ENCODE data around the gene ABCA10.

ABCA10 gene

DNA sequence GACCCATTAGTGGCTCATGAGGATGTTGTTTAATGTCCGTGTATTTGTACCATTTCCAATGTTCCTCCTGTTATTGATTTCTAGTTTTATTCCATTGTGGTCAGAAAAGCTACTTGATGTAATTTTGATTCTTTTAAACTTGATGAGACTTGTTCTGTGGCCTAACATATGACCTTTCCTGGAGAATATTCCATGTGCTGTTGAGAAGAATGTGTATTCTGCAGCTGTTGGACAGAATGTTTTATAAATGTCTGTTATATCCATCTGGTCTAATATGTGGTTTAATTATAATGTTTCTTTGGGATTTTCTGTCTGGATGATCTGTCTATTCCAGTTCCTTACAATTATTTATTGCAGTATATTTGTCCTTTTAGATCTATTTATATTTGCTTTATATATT lies 2.9 kb upstream of the ABCA10 start:
- TF ChIP-seq, protein P1, sequence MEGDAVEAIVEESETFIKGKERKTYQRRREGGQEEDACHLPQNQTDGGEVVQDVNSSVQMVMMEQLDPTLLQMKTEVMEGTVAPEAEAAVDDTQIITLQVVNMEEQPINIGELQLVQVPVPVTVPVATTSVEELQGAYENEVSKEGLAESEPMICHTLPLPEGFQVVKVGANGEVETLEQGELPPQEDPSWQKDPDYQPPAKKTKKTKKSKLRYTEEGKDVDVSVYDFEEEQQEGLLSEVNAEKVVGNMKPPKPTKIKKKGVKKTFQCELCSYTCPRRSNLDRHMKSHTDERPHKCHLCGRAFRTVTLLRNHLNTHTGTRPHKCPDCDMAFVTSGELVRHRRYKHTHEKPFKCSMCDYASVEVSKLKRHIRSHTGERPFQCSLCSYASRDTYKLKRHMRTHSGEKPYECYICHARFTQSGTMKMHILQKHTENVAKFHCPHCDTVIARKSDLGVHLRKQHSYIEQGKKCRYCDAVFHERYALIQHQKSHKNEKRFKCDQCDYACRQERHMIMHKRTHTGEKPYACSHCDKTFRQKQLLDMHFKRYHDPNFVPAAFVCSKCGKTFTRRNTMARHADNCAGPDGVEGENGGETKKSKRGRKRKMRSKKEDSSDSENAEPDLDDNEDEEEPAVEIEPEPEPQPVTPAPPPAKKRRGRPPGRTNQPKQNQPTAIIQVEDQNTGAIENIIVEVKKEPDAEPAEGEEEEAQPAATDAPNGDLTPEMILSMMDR (IDR thresholded peaks at IDR 0.05; ENCODE audit: insufficient read depth, low read length, poor library complexity, severe bottlenecking), result no peak
- no peak for TF ChIP-seq EZH2phosphoT487 (conservative IDR thresholded peaks at IDR 0.05; ENCODE audit: low read length)
- H3K27me3 ChIP-seq (ENCODE audit: low read length), result no peaks in the 10 kb centered on the region
- no peak overlapping the region for H3K27ac ChIP-seq (ENCODE audit: low read depth, low read length)
- no peak overlapping the region for H3K4me2 ChIP-seq (ENCODE audit: low read depth, low read length, poor library complexity, severe bottlenecking)
- H3K36me3 ChIP-seq (ENCODE audit: low read length), result no peaks in the 10 kb centered on the region
- no peaks in the 10 kb centered on the region for H3K79me2 ChIP-seq (ENCODE audit: insufficient read depth, low read length)
- H3K9me2 ChIP-seq (replicated peaks; ENCODE audit: insufficient read depth, low read length), result no peaks in the 10 kb centered on the region
- no peaks in the 10 kb centered on the region for H4K20me1 ChIP-seq (ENCODE audit: low read depth, low read length)
- no peaks in the 10 kb centered on the region for H3F3A ChIP-seq (ENCODE audit: insufficient read depth)
- no peak overlapping the region for H3K9ac ChIP-seq (ENCODE audit: low read length)
- H3K4me3 ChIP-seq (ENCODE audit: insufficient read depth, low read length, poor library complexity, severe bottlenecking), result no peak overlapping the region
- no peak overlapping the region for H2AFZ ChIP-seq (ENCODE audit: low read depth, low read length, severe bottlenecking)
- no peaks in the 10 kb centered on the region for H3K9me3 ChIP-seq (ENCODE audit: insufficient read depth, low read length)

DNA sequence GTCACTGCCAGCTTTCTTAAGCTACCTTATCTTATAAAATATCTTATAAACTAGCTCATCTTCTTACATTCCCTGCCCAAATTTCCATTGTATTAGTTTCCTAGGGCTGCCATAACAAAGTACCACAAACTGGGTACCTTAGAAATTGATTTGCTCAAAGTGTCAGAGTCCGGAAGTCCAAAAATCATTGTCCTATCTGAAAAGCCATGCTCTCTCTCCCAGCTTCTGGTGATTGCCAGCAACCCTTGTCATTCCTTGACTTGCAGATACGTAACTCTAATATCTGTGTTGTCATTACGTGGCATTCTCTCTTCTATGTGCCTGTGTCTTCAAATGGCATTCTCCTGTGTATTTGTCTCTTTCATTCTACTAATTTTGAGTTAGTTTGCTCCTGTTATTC lies 2.3 kb upstream of the ABCA10 start:
- Histone ChIP-seq H3K9me3 (ENCODE audit: insufficient read depth, low read length) (no peaks in the 10 kb centered on the region), H3K9ac (ENCODE audit: low read length) (no peak overlapping the region), H3K4me2 (ENCODE audit: low read depth, low read length, poor library complexity, severe bottlenecking) (no peak overlapping the region), H3K27me3 (ENCODE audit: low read length) (no peaks in the 10 kb centered on the region), H3F3A (ENCODE audit: insufficient read depth) (no peaks in the 10 kb centered on the region), H2AFZ (ENCODE audit: low read depth, low read length, severe bottlenecking) (no peak overlapping the region), H3K27ac (ENCODE audit: low read depth, low read length) (no peak overlapping the region), H3K36me3 (ENCODE audit: low read length) (no peaks in the 10 kb centered on the region), H4K20me1 (ENCODE audit: low read depth, low read length) (no peaks in the 10 kb centered on the region), H3K4me3 (ENCODE audit: insufficient read depth, low read length, poor library complexity, severe bottlenecking) (no peak overlapping the region), H3K79me2 (ENCODE audit: insufficient read depth, low read length) (no peaks in the 10 kb centered on the region), H3K9me2 (replicated peaks; ENCODE audit: insufficient read depth, low read length) (no peaks in the 10 kb centered on the region)
- TF ChIP-seq, protein P1 (IDR thresholded peaks at IDR 0.05; ENCODE audit: insufficient read depth, low read length, poor library complexity, severe bottlenecking), result no peak
- TF ChIP-seq EZH2phosphoT487 (conservative IDR thresholded peaks at IDR 0.05; ENCODE audit: low read length), result no peak

DNA sequence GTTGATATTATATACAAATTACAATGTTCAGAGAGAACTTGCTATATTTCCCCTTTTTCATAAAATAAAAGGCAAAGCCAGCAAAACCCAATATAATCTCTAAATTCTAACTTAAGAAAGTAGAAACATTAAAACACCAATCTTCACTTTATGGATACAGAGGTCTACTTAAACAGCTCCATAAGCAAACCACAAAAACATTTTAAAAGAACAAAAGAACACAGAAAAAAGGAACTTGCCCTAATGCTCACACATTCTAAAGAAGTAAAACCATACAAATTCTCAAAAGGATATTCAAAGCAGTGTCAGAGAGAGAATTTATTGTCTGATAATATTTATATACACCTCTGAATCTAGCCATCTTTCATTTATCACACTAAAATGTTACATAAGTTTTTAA lies 606 bp downstream of the ABCA10 start:
- Histone ChIP-seq H3K36me3 (ENCODE audit: low read length) (no peaks in the 10 kb centered on the region), H3K79me2 (ENCODE audit: insufficient read depth, low read length) (no peaks in the 10 kb centered on the region), H2AFZ (ENCODE audit: low read depth, low read length, severe bottlenecking) (no peak overlapping the region), H3K4me3 (ENCODE audit: insufficient read depth, low read length, poor library complexity, severe bottlenecking) (no peak overlapping the region), H3K27ac (ENCODE audit: low read depth, low read length) (no peak overlapping the region), H3K4me2 (ENCODE audit: low read depth, low read length, poor library complexity, severe bottlenecking) (no peak overlapping the region), H3K27me3 (ENCODE audit: low read length) (no peaks in the 10 kb centered on the region), H3K9me3 (ENCODE audit: insufficient read depth, low read length) (no peaks in the 10 kb centered on the region), H3F3A (ENCODE audit: insufficient read depth) (no peaks in the 10 kb centered on the region), H4K20me1 (ENCODE audit: low read depth, low read length) (no peaks in the 10 kb centered on the region), H3K9me2 (replicated peaks; ENCODE audit: insufficient read depth, low read length) (no peaks in the 10 kb centered on the region), H3K9ac (ENCODE audit: low read length) (no peak overlapping the region)
- TF ChIP-seq EZH2phosphoT487 (conservative IDR thresholded peaks at IDR 0.05; ENCODE audit: low read length), result no peak
- TF ChIP-seq, protein P1 (IDR thresholded peaks at IDR 0.05; ENCODE audit: insufficient read depth, low read length, poor library complexity, severe bottlenecking), result no peak
